GM21360 (cell line): ENCODE measurements around the gene PNMA5.
"Not testable (repeated sequence)": the region's sequence is repeated elsewhere in the genome, so short reads cannot be mapped to it uniquely, and the experiment has no call there.

Experiments used
- ATAC-seq: cut with Tn5 transposase; IDR thresholded peaks from one replicate; pipeline ENCODE4 v1.9.1; 2021; ENCODE audit warnings: mild to moderate bottlenecking, moderate library complexity; ENCODE audit not compliant: unreplicated experiment

PNMA5 gene

GRCh38 chrX:152993933-152994332 is at the start of gene PNMA5:
TSS of gene PNMA5 (minus strand) at chrX:152994116. CDS start at chrX:152991598, 2,518 bp downstream.
- ATAC-seq: no peak

- no peak for ATAC-seq
These were observed 38.6 kb upstream of the PNMA5 start for GRCh38 chrX:153032397-153033118.

- no peak for ATAC-seq
These were observed 36.9 kb upstream of the PNMA5 start for GRCh38 chrX:153030801-153031200.

GRCh38 chrX:153029875-153030274 is 36.0 kb upstream of the PNMA5 start:
- ATAC-seq: no peak

- no peak for ATAC-seq
These were observed 35.2 kb upstream of the PNMA5 start for GRCh38 chrX:153029162-153029561.

GRCh38 chrX:153028487-153028886 is 34.6 kb upstream of the PNMA5 start:
- ATAC-seq: not testable (repeated sequence)

GRCh38 chrX:153026501-153026900 is 32.6 kb upstream of the PNMA5 start:
- not testable (repeated sequence) for ATAC-seq

- ATAC-seq: no peak
These were observed 25.2 kb upstream of the PNMA5 start for GRCh38 chrX:153019166-153019565.

- not testable (repeated sequence) for ATAC-seq
These were observed 23.3 kb upstream of the PNMA5 start for GRCh38 chrX:153017174-153017573.

- ATAC-seq: no peak
These were observed 10.9 kb upstream of the PNMA5 start for GRCh38 chrX:153004780-153005179.

GRCh38 chrX:153003981-153004380 is 10.1 kb upstream of the PNMA5 start:
- ATAC-seq: no peak

GRCh38 chrX:153002182-153002581 is 8.3 kb upstream of the PNMA5 start:
- not testable (repeated sequence) for ATAC-seq

- ATAC-seq: no peak
These were observed 3.4 kb upstream of the PNMA5 start for GRCh38 chrX:152997337-152997736.

GRCh38 chrX:152992115-152992514 is 1.8 kb downstream of the PNMA5 start:
- ATAC-seq: no peak

GRCh38 chrX:152991123-152991522 is 2.8 kb downstream of the PNMA5 start:
- no peak for ATAC-seq

GRCh38 chrX:152989292-152989658 is 4.6 kb downstream of the PNMA5 start:
- ATAC-seq: no peak

- ATAC-seq: no peak
These were observed 5.2 kb downstream of the PNMA5 start for GRCh38 chrX:152988536-152989291.

- ATAC-seq: no peak
These were observed 6.1 kb downstream of the PNMA5 start for GRCh38 chrX:152987801-152988200.

GRCh38 chrX:152987156-152987555 is 6.8 kb downstream of the PNMA5 start:
- ATAC-seq: not testable (repeated sequence)

- not testable (repeated sequence) for ATAC-seq
These were observed 8.5 kb downstream of the PNMA5 start for GRCh38 chrX:152985383-152985782.

- no peak for ATAC-seq
These were observed 25.7 kb downstream of the PNMA5 start for GRCh38 chrX:152968193-152968592.

GRCh38 chrX:152960115-152960514 is 33.8 kb downstream of the PNMA5 start:
- no peak for ATAC-seq
